Measurements from ENCODE around the gene FRRS1L.

DNA sequence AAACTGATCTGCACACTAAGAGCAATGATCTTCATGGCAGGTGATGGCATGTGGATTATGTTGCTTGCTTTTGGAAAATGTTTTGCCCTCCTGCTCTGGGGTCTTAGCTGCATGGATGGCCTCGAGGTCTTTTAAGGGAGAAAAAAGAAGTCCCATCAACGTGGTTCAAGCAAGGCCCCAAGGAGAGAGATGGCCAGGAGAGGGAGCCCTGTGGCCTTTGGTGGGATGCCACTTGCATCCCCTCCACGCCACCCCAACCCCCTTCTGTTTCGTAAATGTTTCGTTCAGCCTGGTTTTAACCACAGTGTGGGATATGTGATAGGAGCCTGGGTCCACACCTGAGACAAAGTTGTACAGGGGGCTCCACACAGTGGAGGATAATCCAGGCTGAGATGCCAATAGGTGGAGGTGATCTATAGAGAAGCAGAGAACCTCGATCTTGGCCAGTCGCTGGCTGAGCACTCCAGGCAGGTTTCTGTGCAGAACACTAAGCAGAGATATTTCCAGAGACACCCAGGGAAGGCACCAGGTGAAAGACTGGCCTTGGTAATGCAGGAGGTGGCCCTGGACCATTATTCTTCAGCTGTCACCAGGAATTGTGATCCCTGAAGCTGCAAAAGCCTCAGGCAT lies 25.8 kb upstream of the FRRS1L start:
- TF ChIP-seq, protein P1, sequence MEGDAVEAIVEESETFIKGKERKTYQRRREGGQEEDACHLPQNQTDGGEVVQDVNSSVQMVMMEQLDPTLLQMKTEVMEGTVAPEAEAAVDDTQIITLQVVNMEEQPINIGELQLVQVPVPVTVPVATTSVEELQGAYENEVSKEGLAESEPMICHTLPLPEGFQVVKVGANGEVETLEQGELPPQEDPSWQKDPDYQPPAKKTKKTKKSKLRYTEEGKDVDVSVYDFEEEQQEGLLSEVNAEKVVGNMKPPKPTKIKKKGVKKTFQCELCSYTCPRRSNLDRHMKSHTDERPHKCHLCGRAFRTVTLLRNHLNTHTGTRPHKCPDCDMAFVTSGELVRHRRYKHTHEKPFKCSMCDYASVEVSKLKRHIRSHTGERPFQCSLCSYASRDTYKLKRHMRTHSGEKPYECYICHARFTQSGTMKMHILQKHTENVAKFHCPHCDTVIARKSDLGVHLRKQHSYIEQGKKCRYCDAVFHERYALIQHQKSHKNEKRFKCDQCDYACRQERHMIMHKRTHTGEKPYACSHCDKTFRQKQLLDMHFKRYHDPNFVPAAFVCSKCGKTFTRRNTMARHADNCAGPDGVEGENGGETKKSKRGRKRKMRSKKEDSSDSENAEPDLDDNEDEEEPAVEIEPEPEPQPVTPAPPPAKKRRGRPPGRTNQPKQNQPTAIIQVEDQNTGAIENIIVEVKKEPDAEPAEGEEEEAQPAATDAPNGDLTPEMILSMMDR (IDR thresholded peaks at IDR 0.05): peak; percentile 18; the same call in 1 of the 2 replicates
- TF ChIP-seq HMGA2 (CRISPR knock-in tag; IDR thresholded peaks at IDR 0.05): no peak
- TF ChIP-seq ZNF263 (CRISPR knock-in tag; IDR thresholded peaks at IDR 0.05; ENCODE audit: low read depth): no peak
- no peak for TF ChIP-seq GABPB1 (CRISPR knock-in tag; IDR thresholded peaks at IDR 0.05)
- no peak for TF ChIP-seq TEAD1 (CRISPR knock-in tag; IDR thresholded peaks at IDR 0.05)
- no peak for TF ChIP-seq JUN (CRISPR knock-in tag; IDR thresholded peaks at IDR 0.05)
- no peak for TF ChIP-seq ESRRA (CRISPR knock-in tag; IDR thresholded peaks at IDR 0.05; ENCODE audit: borderline replicate concordance)
- TF ChIP-seq, protein P2, sequence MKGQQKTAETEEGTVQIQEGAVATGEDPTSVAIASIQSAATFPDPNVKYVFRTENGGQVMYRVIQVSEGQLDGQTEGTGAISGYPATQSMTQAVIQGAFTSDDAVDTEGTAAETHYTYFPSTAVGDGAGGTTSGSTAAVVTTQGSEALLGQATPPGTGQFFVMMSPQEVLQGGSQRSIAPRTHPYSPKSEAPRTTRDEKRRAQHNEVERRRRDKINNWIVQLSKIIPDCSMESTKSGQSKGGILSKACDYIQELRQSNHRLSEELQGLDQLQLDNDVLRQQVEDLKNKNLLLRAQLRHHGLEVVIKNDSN (CRISPR knock-in tag; IDR thresholded peaks at IDR 0.05): no peak
- no peak for TF ChIP-seq NR3C1 (CRISPR knock-in tag; conservative IDR thresholded peaks at IDR 0.05; ENCODE audit: low read depth)
- TF ChIP-seq GTF2I (CRISPR knock-in tag; conservative IDR thresholded peaks at IDR 0.05): no peak
- TF ChIP-seq SMAD4 (CRISPR knock-in tag; IDR thresholded peaks at IDR 0.05): no peak
